GM12878 (cell line): ENCODE measurements around the gene STRADB. TPM values are rescaled to one million over a fixed set of nuclear protein-coding genes. Genes with fewer than 3 reads are reported as not detected.

ENCODE experiments used
- ATAC-seq: fragments of 200-7000 bp; cut with Tn5 transposase; 3 replicates; pipeline ENCODE4 v1.9.1; 2020; ENCODE audit warnings: mild to moderate bottlenecking, moderate library complexity
- BruUV-seq: library from RNA; stranded (reverse); fragments of 400-500 nt; replicated peaks from 2 replicates; lab custom pipeline; 2021; lab: Mats Ljungman, UMichigan
- CTCF ChIA-PET: fragments of 300-600 bp; sonication (Branson Sonifier 250); formaldehyde crosslinking; extraction: SDS; loops from one replicate; lab custom pipeline; 2021; ENCODE audit warnings: inconsistent platforms; lab: Yijun Ruan, JAX
- POLR2A ChIA-PET: fragments of 350-600 bp; formaldehyde crosslinking; extraction: SDS; loops from one replicate; lab custom pipeline; 2021; ENCODE audit warnings: inconsistent platforms; lab: Charles Lee
- RAD21 ChIA-PET: fragments of 300-600 bp; sonication (Branson Sonifier 250); formaldehyde crosslinking; loops from one replicate; lab custom pipeline; 2023; ENCODE audit warnings: antibody characterized with exemption; ENCODE audit not compliant: unreplicated experiment; lab: Charles Lee
- SMC1A ChIA-PET: fragments of 300-600 bp; sonication (Branson Sonifier 250); formaldehyde crosslinking; loops from one replicate; lab custom pipeline; 2023; ENCODE audit not compliant: unreplicated experiment, uncharacterized antibody; lab: Charles Lee
- DNase-seq: peaks from one replicate; pipeline ENCODE4 v3.0.0-alpha.2; 2011; ENCODE audit warnings: low read depth, low spot score
- FAIRE-seq: peaks from 3 replicates; lab custom pipeline; 2011; peaks lifted over from hg19 to GRCh38; lab: Jason Lieb, UNC
- H2AFZ ChIP-seq: 2 replicates; pipeline ENCODE4 v1.6.0; 2011; ENCODE audit warnings: low read depth, low read length, control low read depth; ENCODE audit not compliant: control insufficient read depth
- H3K27ac ChIP-seq: 2 replicates; pipeline ENCODE4 v1.5.1; 2011; ENCODE audit warnings: control low read depth; ENCODE audit not compliant: control insufficient read depth, insufficient read depth
- H3K27me3 ChIP-seq, 2 experiments: replicated peaks in 1 of 2; 2 replicates each; pipeline versions ENCODE4 v1.6.0 to v1.6.1; 2011; ENCODE audit warnings: low read length in 1 of 2; ENCODE audit not compliant: control insufficient read depth in 2 of 2, insufficient read depth in 2 of 2
- H3K36me3 ChIP-seq, 2 experiments: 2 replicates each; pipeline ENCODE4 v1.5.1; 2011; ENCODE audit warnings: low read length in 1 of 2; ENCODE audit not compliant: control insufficient read depth in 2 of 2, insufficient read depth in 2 of 2
- H3K4me1 ChIP-seq: 2 replicates; pipeline ENCODE4 v1.6.1; 2011; ENCODE audit warnings: mild to moderate bottlenecking, low read length, moderate library complexity, mixed read lengths; ENCODE audit not compliant: control insufficient read depth, insufficient read depth
- H3K4me2 ChIP-seq: 2 replicates; pipeline ENCODE4 v1.6.0; 2011; ENCODE audit warnings: control low read depth; ENCODE audit not compliant: control insufficient read depth, insufficient read depth
- H3K4me3 ChIP-seq: fragments of 200-600 bp; sonication (generic); 2 replicates; pipeline ENCODE4 v1.5.1; 2016
- H3K79me2 ChIP-seq: 2 replicates; pipeline ENCODE4 v1.6.0; 2011; ENCODE audit warnings: low read length; ENCODE audit not compliant: control insufficient read depth, insufficient read depth
- H3K9ac ChIP-seq: 2 replicates; pipeline ENCODE4 v1.8.0; 2011; ENCODE audit warnings: low read length, control low read depth, mixed read lengths; ENCODE audit not compliant: control insufficient read depth, insufficient read depth
- H3K9me3 ChIP-seq: replicated peaks from 3 replicates; pipeline ENCODE4 v1.5.1; 2011; ENCODE audit warnings: mild to moderate bottlenecking, low read length; ENCODE audit not compliant: control insufficient read depth, insufficient read depth
- H4K20me1 ChIP-seq: 2 replicates; pipeline ENCODE4 v1.6.0; 2011; ENCODE audit not compliant: control insufficient read depth, insufficient read depth
- GABPA ChIP-seq: IDR thresholded peaks from 2 replicates; pipeline ENCODE4 v1.6.1; 2014; ENCODE audit warnings: antibody characterized with exemption, low read depth, mild to moderate bottlenecking, inconsistent platforms
- MLLT1 ChIP-seq: fragments of 450-650 bp; IDR thresholded peaks from 2 replicates; pipeline ENCODE4 v1.6.1; 2016; ENCODE audit warnings: mild to moderate bottlenecking
- RCOR1 ChIP-seq: conservative IDR thresholded peaks from 2 replicates; pipeline ENCODE4 v1.6.1; 2012; ENCODE audit warnings: low read depth, low read length, improper control_type of control experiment
- YY1 ChIP-seq: IDR thresholded peaks from 2 replicates; pipeline ENCODE4 v1.6.1; 2011; ENCODE audit warnings: low read depth, mild to moderate bottlenecking, low read length
- WGBS: methylation state at CpG from one replicate; pipeline ENCODE4 v1.1.6; 2016; ENCODE audit warnings: low lambda C conversion rate; ENCODE audit not compliant: insufficient replicate concordance, insufficient coverage; ENCODE audit errors: missing lambda C conversion rate; 5-methylcytosine and 5-hydroxymethylcytosine counted together
- in situ Hi-C: fragments of 300-500 bp; cut with MboI; formaldehyde crosslinking; loops from 9 replicates; pipeline ENCODE4 v1.14.3; 2018; ENCODE audit warnings: mixed read lengths
- intact Hi-C: fragments of 100-400 bp; cut with micrococcal nuclease; formaldehyde crosslinking; loops from one replicate; pipeline ENCODE4 v1.14.2; 2022; ENCODE audit not compliant: unreplicated experiment
- polyA plus RNA-seq, 11 experiments: library from polyadenylated mRNA; depleted of rRNA in 4 of 11; unstranded in 6 of 11; stranded (reverse) in 5 of 11; fragments of >200 nt; fragmentation: Nextera tagmentation in 4 of 11; fragmentation: Illumina TruSeq in 1 of 11; extraction: Ambion mirVana in 4 of 11; extraction: Trizol in 1 of 11; gene quantifications; 1 replicate in 1 of 11; 2 replicates in 10 of 11; pipeline versions ENCODE4 v1.2.1 to v1.2.3, GENCODE V29; 2011 to 2016; ENCODE audit warnings: inconsistent platforms in 2 of 11, missing spikeins in 2 of 11, low read depth in 1 of 11
- total RNA-seq, 4 experiments: library from RNA; depleted of rRNA in 3 of 4; stranded (reverse); fragments of >200 nt in 3 of 4; fragmentation: Illumina TruSeq in 1 of 4; extraction: Trizol in 1 of 4; gene quantifications; 2 replicates each; pipeline versions ENCODE4 v1.2.1 to v1.2.3, GENCODE V29; 2013 to 2021
- TF ChIP-seq, protein P1 (sequence below): IDR thresholded peaks from 2 replicates; pipeline ENCODE4 v1.6.1; 2012; ENCODE audit warnings: low read depth, low read length, improper control_type of control experiment
- TF ChIP-seq, protein P2 (sequence below): IDR thresholded peaks from 2 replicates; pipeline ENCODE4 v1.6.1; 2012; ENCODE audit warnings: low read length, inconsistent platforms
- TF ChIP-seq, protein P3 (sequence below): IDR thresholded peaks from 2 replicates; pipeline ENCODE4 v1.6.1; 2011; ENCODE audit warnings: low read depth, mild to moderate bottlenecking, low read length, moderate library complexity, borderline replicate concordance; ENCODE audit errors: extremely low read depth

The STRADB gene
- total and polyA plus RNA-seq, 10 of the 15 experiments (the other 5 are each of a cell fraction or from before 2014, with no cell fraction given), result 7.6 to 58.3 (median 32.2) TPM

DNA sequence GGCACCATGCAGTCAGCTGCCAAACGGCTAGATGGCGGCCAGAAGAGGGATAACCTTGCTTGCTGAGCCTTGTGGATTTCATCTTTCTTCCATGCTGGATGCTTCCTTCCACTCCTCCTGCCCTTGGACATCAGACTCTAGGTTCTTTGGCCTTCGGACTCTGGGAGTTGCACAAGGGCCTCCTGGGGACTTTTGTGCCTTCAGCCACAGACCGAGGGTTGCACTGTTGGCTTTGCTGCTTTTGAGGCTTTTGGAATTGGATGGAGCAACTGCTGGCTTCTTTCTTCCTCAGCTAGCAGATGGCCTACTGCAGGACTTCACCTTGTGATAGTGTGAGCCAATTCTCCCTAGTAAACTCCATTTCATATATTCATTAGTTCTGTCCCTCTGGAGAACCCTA is 31.0 kb downstream of the STRADB start:
- Histone ChIP-seq H3K36me3 (no peaks in the 10 kb centered on the region), H3K4me1 (no peaks in the 10 kb centered on the region), H3K9ac (no peak overlapping the region), H3K27me3 (no peaks in the 10 kb centered on the region), H2AFZ (no peak overlapping the region), H3K27ac (no peak overlapping the region), H3K4me2 (no peak overlapping the region), H3K4me3 (no peak overlapping the region), H4K20me1 (no peaks in the 10 kb centered on the region), H3K9me3 (no peaks in the 10 kb centered on the region), H3K79me2 (no peaks in the 10 kb centered on the region)
- RAD21 ChIA-PET, result no interaction called here
- no TSS peak for BruUV-seq
- 93% methylated on average over 4 of the region's 4 CpGs for WGBS
- FAIRE-seq (no peak), DNase-seq (no peak), ATAC-seq (no peak)
- in situ Hi-C loops, result no loop called here
- TF ChIP-seq, protein P1, sequence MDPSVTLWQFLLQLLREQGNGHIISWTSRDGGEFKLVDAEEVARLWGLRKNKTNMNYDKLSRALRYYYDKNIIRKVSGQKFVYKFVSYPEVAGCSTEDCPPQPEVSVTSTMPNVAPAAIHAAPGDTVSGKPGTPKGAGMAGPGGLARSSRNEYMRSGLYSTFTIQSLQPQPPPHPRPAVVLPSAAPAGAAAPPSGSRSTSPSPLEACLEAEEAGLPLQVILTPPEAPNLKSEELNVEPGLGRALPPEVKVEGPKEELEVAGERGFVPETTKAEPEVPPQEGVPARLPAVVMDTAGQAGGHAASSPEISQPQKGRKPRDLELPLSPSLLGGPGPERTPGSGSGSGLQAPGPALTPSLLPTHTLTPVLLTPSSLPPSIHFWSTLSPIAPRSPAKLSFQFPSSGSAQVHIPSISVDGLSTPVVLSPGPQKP, result no peak
- TF ChIP-seq GABPA (no peak), MLLT1 (no peak), RCOR1 (no peak), YY1 (no peak)
- TF ChIP-seq, protein P2, sequence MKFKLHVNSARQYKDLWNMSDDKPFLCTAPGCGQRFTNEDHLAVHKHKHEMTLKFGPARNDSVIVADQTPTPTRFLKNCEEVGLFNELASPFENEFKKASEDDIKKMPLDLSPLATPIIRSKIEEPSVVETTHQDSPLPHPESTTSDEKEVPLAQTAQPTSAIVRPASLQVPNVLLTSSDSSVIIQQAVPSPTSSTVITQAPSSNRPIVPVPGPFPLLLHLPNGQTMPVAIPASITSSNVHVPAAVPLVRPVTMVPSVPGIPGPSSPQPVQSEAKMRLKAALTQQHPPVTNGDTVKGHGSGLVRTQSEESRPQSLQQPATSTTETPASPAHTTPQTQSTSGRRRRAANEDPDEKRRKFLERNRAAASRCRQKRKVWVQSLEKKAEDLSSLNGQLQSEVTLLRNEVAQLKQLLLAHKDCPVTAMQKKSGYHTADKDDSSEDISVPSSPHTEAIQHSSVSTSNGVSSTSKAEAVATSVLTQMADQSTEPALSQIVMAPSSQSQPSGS, result no peak
- TF ChIP-seq, protein P3, sequence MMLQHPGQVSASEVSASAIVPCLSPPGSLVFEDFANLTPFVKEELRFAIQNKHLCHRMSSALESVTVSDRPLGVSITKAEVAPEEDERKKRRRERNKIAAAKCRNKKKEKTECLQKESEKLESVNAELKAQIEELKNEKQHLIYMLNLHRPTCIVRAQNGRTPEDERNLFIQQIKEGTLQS, result no peak
- SMC1A ChIA-PET, result no interaction called here
- intact Hi-C loops, result no loop called here
- POLR2A ChIA-PET, result no interaction called here
- CTCF ChIA-PET, result no interaction called here
